GM11168 (cell line): Measurements from ENCODE around the gene NR6A1.

Experiments used
- in situ Hi-C: fragments of 300-500 bp; cut with MboI; formaldehyde crosslinking; loops from one replicate; pipeline ENCODE4 v1.12.0; 2022; ENCODE audit warnings: low sequenced_read_pairs; ENCODE audit not compliant: unreplicated experiment

Gene NR6A1

GRCh38 chr9:124626276-124626675, 144.8 kb downstream of the NR6A1 start:
- in situ Hi-C loops = no loop called here

DNA sequence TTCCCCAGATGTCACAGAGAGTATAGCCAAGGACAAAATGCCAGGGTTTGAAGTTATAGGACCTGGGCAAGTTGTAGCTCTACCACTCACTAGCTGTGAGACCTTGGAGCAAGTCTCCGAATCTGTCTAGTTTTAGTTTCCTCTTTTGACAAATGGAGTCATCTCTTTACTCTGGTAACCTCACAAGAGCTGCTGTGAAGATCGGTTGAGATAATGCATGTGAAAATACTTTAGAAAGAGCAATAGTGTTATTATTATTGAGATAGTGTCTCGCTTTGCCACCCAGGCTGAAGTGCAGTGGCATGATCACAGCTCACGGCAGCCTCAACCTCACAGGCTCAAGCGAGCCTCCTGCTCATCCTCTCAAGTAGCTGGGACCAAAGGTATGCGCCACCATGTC, 146.0 kb downstream of the NR6A1 start:
- in situ Hi-C loops = no loop called here

- in situ Hi-C loops = no loop called here
Observed at GRCh38 chr9:124624735-124624992, 146.4 kb downstream of the NR6A1 start.

DNA sequence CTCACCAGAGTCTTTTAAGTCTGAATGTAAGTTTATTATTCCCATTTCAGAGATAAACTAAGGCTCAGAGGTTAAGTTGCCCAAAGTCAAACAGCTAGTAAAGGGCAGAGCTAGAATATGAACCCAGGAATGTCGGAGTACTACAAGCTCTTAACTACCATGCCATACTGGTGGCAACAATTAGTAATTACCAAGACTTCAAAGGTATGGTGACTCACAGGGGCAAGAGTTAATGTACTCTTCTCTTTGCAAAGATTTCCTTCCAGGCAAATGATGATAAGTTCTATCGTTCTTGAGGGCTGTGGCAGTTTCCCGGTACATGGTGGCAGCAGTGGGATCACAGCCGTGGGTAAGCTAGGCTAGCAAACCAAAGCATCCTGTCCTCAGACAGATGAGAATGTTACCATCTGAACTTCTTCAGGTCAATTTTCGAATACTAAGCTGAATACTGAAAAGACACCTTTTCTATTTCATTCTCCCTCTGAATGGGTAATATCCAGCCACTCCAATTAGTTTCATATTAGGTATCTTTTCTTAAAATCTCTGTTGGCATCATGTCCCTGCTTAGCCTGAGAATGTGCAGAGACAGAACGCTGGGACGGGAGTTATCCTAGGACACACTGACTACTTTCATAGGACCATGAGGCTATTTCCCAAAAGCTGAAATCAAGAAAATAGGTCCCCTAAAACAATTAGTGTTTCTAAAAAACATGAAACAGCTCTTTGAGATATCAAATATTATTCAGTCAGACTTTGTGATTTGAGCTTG, 147.0 kb downstream of the NR6A1 start:
- in situ Hi-C loops = no loop called here

- in situ Hi-C loops = no loop called here
Observed at GRCh38 chr9:124622882-124623281, 148.2 kb downstream of the NR6A1 start.

DNA sequence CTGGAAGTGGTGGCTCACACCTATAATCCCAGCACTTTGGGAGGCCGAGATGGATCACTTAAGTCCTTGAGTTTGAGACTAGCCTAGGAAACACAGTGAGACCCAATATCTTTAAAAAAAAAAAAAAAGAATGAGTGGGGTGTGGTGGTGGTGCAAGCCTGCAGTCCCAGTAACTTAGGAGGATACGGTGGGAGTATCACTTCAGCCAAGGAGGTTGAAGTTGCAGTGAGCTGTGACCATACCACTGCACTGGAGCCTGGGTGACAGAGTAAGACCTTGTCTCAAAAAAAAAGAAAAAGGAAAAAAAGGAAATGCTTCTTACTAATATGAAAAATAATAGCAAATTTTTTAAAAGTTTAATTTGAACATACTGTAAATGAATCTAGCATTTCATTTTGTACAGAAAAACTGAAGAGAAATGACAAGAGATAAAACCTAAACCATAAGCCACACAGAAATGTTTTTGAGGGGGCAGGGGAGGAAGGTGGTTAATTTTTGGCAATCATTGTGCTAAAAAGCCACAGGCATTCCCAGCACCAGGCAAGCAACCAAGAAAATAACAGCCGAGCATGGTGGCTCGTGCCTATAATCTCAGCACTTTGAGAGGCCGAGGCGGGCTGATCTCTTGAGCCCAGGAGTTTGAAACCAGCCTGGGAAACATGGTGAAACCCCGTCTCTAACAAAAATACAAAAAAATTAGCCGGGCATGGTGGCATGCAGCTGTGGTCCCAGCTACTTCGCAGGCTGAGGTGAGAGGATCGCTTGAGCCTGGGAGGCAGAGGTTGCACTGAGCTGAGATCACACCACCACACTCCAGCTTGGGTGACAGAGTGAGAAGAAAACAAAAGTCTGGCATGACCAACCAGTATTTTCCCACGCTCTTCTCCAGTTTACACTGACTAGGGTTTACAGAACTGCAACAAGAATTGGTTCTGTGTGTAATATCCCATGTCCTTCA, 149.5 kb downstream of the NR6A1 start:
- in situ Hi-C loops = no loop called here

DNA sequence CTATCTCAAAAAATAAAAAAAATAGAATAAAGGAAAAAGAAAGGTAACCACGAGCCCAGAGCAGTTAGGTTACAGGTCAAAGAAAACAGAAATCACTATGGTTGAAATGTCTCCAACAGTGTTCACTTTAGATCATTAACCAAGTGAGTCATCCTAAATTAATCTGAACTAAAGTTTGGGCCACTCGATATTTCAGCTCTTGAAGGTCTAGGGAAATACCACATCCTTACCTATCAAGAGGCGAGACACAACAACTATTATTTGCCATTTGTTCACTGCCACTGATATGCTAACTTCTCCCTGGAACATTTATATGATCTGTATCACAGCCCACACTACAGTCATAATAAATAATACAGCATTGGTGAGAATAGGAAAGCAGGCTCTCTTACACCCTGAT, 152.6 kb downstream of the NR6A1 start:
- in situ Hi-C loops = loop anchor here (5.0 kb wide), 1 partner anchor 89 kb away; no protein-coding TSS in a partner anchor

- in situ Hi-C loops = loop anchor here (5.0 kb wide), 1 partner anchor 90 kb away; no protein-coding TSS in a partner anchor
Observed at GRCh38 chr9:124617477-124618141, 153.5 kb downstream of the NR6A1 start.

DNA sequence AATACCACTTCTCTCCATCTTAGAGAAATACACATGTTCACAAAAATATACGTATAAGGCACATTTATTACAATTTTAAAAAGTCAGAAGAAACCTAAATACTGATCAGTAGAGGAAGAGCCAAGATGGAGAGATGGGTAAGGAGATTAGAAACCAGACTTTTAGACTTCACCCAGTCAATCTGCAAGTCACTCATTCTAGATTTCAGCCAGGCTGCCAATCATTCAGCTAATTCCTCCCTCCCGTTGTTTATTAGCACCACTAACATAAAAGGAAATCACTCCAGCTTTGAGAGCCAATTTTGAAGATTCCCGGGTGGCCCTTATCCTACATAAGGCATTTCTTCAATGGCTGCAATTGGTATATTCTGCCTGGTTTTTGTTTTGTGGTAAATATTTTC, 154.2 kb downstream of the NR6A1 start:
- in situ Hi-C loops = loop anchor here (5.0 kb wide), 1 partner anchor 90 kb away; no protein-coding TSS in a partner anchor

GRCh38 chr9:124615840-124616239, 155.3 kb downstream of the NR6A1 start:
- in situ Hi-C loops = loop anchor here (5.0 kb wide), 1 partner anchor 91 kb away; no protein-coding TSS in a partner anchor

- in situ Hi-C loops = loop anchor here (5.0 kb wide), 1 partner anchor 92 kb away; no protein-coding TSS in a partner anchor
Observed at GRCh38 chr9:124615100-124615742, 155.9 kb downstream of the NR6A1 start.

GRCh38 chr9:124613849-124614248, 157.3 kb downstream of the NR6A1 start:
- in situ Hi-C loops = no loop called here

- in situ Hi-C loops = no loop called here
Observed at GRCh38 chr9:124611106-124611505, 160.0 kb downstream of the NR6A1 start.

- in situ Hi-C loops = no loop called here
Observed at GRCh38 chr9:124606027-124606426, 165.1 kb downstream of the NR6A1 start.

GRCh38 chr9:124605258-124605657, 165.9 kb downstream of the NR6A1 start:
- in situ Hi-C loops = no loop called here

DNA sequence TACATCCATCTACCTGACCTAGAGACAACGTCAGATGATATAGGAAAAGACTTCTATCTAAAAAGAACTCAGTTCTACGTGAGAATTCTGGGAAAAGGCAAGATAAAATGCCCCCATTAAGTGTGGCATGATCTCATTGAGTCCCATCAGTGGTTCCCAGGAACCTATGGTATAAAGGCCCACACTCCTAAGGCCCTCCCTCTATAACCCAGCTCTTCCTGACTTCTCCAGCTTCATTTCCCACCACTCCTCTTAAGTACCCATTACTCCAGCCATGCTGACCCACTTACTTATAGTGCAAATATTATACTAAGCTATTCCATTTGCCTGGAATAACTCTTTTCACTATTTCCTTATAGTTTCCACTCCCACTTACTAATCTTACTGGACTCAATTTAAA, 168.5 kb downstream of the NR6A1 start:
- in situ Hi-C loops = no loop called here

DNA sequence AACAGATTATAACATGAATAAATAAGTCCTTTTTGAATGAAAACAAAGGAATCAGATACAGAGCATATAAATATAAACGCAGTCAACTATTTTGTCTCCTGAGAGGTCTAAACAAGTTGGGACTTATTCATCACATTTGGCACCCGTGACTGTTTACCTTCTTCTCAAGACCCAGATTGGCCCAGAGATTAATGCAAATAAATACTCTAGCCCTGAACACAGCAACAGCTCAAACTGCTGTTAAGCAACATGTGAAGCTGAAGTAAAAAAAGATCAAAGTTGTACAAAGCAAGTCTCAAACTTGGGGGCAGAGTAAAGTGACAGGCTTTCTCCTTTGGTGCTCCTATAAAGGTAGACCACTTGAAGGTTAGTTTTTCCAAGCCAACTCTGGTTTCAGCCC, 168.9 kb downstream of the NR6A1 start:
- in situ Hi-C loops = no loop called here

DNA sequence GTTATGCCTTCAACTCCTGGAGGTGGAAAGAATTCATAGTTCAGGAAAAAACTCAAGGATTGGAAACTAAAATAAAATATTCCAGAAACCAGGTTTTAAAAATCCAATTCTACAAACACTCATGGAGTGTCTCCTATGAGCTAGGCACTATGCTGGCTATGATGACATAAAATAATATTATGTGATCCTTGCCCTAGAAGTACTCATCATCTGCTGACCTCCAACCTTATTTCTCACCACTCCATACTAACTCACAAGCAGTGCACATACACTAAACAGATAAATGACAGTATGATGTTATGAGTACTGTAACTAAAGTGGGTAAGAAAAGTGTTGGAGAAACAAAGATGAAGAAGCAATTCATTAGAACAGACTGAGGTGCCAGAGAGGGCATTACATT, 170.7 kb downstream of the NR6A1 start:
- in situ Hi-C loops = no loop called here

DNA sequence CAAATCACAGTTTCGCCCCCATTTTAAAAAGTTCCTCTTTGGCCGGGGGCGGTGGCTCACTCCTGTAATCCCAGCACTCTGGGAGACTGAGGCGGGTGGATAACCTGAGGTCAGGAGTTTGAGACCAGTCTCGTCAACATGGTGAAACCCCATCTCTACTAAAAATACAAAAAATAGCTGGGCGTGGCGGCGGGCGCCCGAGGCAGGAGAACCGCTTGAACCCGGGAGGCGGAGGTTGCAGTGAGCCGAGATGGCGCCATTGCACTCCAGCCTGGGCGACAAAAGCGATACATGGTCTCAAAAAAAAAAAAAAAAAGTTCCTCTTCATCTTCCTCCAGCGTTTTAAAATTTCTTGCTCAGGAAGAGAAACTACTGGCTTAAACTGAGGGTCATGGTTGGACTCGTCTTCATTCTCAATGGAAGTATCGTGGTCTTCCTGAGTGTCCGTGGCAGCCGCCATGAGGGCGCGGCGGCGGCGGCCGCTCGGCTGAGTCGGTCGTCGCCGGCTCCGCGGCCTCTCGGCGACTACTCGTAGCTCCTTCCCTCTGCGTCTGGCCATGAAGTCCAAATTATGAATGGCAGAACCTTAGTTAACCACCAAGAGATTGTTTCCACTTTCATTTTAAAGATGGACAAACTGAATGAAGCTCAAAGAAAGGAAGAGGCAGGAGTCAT, 171.9 kb downstream of the NR6A1 start:
- in situ Hi-C loops = no loop called here

GRCh38 chr9:124598048-124598447, 173.1 kb downstream of the NR6A1 start:
- in situ Hi-C loops = no loop called here
